ENCODE measurements around the gene EOLA2. TPM values are rescaled to one million over a fixed set of nuclear protein-coding genes. Genes with fewer than 3 reads are reported as not detected.
A peak's percentile ranks its signal among the peaks of the same experiment; 100 is the strongest.
"Not testable (repeated sequence)": the region's sequence is repeated elsewhere in the genome, so short reads cannot be mapped to it uniquely, and the experiment has no call there.

The EOLA2 gene
- total RNA-seq, 2 donors from 2014 or later = 31.0 to 42.3 TPM

DNA sequence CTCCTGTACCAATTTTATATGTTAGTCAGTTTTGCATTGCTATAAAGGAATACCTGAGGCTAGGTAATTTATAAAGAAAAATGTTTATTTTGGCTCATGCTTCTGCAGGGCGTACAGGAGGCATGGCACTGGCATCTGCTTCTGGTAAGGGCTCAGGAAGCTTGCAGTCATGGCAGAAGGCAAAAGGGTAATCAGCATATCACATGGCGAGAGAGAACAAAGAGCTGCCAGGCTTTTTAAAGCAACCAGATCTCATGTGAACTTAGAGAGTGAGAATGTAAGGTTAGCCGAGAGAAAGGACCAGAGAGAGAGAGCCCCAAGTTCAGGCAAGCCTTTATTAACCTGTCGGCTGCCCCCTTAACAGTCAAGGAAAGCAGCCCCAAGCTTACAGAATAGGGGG lies 14.5 kb downstream of the EOLA2 start:
- not testable (repeated sequence) for H3K4me3 Mint-ChIP-seq; H3K27me3 Mint-ChIP-seq; H3K27ac Mint-ChIP-seq; ATAC-seq (replicated peaks); H3K4me1 Mint-ChIP-seq; H3K9me3 Mint-ChIP-seq; H3K36me3 Mint-ChIP-seq (ENCODE audit: low read depth)

DNA sequence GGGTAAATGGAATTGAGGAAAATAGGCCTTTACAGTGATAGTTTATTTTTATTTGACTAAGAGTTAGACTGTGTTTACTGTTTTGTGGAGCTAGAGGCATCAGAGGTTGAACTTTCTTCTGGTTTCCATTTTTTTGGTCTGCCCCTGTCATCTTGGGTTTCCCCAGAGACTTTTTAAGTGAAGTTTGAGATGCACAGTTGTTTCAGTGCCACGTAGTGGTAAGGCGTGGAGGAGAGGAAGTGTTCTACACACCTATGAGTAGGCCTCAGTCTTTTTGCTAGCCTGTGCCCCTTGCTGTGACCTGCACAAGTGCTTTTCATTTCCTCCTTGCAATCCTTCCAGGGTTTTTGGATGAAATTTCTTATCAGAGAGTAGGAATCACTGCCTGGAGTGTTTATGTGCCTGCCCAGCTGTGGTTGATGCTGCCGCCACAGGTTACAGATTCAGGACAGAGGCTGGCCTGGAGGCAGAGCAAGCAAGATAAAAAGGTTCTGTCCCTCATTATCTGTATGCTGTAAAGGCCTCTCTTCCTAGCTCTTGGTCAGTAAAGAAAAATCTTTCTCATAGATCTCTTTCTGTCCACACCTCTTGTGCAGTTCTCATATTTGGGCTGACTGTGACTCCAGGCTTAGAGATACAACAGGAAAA lies 21.4 kb downstream of the EOLA2 start:
- no peak overlapping the region for H3K4me3 Mint-ChIP-seq
- no peaks in the 10 kb centered on the region for H3K9me3 Mint-ChIP-seq
- no peaks in the 10 kb centered on the region for H3K4me1 Mint-ChIP-seq
- H3K27me3 Mint-ChIP-seq = no peaks in the 10 kb centered on the region
- H3K36me3 Mint-ChIP-seq (ENCODE audit: low read depth) = no peaks in the 10 kb centered on the region
- no peak overlapping the region for H3K27ac Mint-ChIP-seq
- ATAC-seq (replicated peaks) = peak; percentile 87

DNA sequence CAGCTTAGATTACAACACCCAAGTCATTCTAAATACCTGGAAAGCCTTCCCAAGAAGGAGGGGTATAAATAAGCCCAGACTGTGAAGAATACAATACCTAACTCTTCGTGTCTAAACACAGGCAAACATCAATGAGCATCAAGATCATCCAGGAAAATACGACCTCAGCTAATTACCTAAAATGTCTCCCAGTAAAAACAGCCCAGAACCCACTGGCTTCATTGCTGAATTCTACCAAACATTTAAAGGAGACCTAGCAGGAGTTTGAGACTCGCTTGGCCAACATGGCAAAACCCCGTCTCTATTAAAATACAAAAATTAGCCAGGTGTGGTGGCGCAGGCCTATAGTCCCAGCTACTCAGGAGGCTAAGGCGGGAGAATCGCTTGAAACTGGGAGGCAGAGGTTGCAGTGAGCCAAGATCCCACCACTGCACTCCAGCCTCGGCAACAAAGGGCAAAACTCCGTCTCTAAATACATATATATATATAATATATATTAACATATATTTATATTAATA lies 28.1 kb downstream of the EOLA2 start:
- Mint-ChIP-seq H3K9me3 (peaks cover 4% of the 10 kb centered on the region), H3K4me3 (no peak overlapping the region), H3K27me3 (no peaks in the 10 kb centered on the region), H3K36me3 (ENCODE audit: low read depth) (no peaks in the 10 kb centered on the region), H3K4me1 (no peaks in the 10 kb centered on the region), H3K27ac (no peak overlapping the region)
- ATAC-seq (replicated peaks) = no peak

DNA sequence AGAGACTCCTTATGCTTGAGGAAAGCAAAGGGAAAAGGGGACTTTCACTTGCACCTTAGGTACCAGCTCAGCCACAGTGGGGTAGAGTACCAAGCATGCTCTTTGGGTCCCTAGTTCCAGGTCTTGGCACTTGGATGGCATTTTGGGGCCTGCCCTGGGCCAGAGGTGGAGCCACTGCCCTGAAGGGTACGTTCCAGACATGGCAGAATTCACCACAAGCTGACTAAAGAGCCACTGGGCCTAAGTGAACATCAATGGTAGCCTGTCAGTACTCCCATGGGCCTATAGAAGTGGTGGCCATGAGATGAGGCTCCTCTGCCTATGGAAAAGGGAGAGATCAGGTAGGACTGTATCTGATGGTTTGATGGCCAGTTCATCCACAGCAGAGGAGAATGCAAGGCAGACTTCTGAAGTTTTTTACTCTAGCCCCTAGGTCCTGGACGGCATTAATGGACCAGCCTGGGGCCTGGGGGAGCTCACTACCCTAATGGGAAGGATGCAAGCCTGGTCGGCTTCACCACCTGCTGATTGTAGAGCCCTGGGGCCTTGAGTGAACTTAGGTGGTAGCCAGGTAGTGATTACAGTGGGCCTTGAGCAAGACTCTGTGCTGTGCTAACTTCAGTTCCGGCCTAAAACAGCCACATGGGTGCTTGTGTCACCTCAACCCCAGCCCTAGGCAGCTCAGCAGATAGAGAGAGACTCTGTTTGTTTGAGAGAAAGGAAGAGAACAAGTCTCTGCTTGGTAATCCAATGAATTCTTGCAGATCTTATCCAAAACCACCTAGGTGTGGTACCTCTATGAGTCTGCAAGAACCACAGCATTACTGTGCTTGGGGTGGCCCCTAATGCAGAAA lies 28.7 kb downstream of the EOLA2 start:
- Mint-ChIP-seq H3K27ac (no peak overlapping the region), H3K4me3 (no peak overlapping the region), H3K4me1 (peaks cover under 1% of the 10 kb centered on the region), H3K9me3 (peaks cover 4% of the 10 kb centered on the region), H3K27me3 (peaks cover 4% of the 10 kb centered on the region), H3K36me3 (ENCODE audit: low read depth) (no peaks in the 10 kb centered on the region)
- ATAC-seq (replicated peaks) = peak; percentile 89

DNA sequence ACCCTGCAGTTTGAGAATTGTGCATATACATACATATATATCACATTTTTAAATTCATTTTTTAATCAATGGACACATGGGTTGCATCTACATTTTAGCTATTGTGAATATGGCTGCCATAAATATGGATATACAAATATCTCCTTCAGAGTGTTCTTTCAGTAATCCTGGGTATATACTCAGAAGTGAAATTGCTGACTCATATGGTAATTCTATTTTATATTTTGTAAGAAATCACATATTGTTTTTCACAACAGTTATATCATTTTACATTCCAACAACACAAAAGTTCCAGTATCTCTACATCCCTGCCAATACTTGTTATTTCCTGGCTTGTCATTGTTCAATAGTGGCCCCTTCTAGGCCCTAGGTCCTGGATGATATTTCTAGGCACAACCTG lies 29.6 kb downstream of the EOLA2 start:
- H3K27ac Mint-ChIP-seq = no peak overlapping the region
- ATAC-seq (replicated peaks) = no peak
- peaks cover 4% of the 10 kb centered on the region for H3K4me1 Mint-ChIP-seq
- H3K27me3 Mint-ChIP-seq = peaks cover 7% of the 10 kb centered on the region
- H3K9me3 Mint-ChIP-seq = peaks cover 4% of the 10 kb centered on the region
- no peak overlapping the region for H3K4me3 Mint-ChIP-seq
- no peaks in the 10 kb centered on the region for H3K36me3 Mint-ChIP-seq (ENCODE audit: low read depth)

DNA sequence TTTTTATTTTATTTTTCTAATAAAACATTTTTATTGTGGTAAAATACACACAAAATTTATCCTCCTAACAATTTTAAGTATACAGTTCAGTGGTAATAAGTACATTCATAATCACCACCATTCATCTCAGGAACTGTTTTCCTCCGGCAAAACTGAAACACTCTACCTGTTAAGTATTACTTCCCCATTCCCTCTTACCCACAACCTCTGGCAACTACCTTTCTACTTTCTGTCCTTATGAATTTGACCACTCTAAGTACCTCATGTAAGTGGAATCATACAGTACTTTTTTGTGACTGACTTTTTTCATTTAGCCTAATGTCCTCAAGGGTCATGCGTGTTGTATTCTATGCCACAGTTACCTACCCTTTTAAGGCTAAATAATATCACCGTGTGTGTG lies 30.0 kb downstream of the EOLA2 start:
- no peak for ATAC-seq (replicated peaks)
- peaks cover 7% of the 10 kb centered on the region for H3K27me3 Mint-ChIP-seq
- H3K36me3 Mint-ChIP-seq (ENCODE audit: low read depth) = no peaks in the 10 kb centered on the region
- H3K9me3 Mint-ChIP-seq = peaks cover 4% of the 10 kb centered on the region
- H3K4me3 Mint-ChIP-seq = no peak overlapping the region
- H3K4me1 Mint-ChIP-seq = peaks cover 4% of the 10 kb centered on the region
- H3K27ac Mint-ChIP-seq = no peak overlapping the region

DNA sequence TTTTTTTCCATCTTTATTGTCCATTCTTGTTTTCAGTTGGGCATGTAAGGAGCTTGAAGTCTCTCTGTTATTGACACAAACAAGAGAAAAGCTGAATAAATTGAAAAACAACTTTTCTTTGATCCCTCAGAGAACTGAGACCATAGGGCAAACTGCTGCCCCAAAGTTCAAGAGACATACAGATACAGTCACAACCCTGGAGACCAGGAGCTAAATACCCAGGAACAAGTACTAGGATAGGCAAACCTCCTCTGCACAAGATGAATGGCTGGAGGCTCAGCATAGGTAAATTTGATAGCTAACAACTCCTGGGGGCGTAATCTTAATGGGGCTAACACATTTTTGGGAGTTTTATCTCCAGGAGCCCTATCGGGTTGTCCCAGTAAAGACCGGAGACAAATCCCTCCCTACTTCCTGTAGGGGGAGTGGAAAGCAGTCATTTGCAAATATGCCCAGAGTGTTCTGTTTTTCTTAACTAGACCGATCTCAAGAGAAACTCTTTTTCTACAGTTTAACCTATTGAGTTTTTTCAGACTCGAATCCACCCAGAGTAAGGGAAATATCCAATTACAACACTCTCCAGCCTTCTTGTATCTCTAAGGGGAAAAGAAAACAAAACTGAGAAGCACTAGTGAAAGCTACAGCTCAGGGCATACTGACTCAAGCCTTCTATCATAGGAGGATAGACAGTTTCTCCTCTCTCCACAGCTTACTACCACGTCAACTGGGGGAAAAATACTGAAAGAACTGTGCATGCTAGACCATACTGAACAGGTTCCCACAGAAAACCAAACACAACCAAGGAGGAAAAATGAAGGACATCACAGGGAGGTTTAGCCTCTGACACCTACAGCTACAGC lies 34.2 kb downstream of the EOLA2 start:
- ATAC-seq (replicated peaks) = peak; percentile 90
- Mint-ChIP-seq H3K27ac (peak overlapping the region; percentile 58), H3K4me1 (peaks cover 4% of the 10 kb centered on the region), H3K9me3 (peaks cover 4% of the 10 kb centered on the region), H3K27me3 (peaks cover 7% of the 10 kb centered on the region), H3K4me3 (peak overlapping the region; percentile 34), H3K36me3 (ENCODE audit: low read depth) (no peaks in the 10 kb centered on the region)

DNA sequence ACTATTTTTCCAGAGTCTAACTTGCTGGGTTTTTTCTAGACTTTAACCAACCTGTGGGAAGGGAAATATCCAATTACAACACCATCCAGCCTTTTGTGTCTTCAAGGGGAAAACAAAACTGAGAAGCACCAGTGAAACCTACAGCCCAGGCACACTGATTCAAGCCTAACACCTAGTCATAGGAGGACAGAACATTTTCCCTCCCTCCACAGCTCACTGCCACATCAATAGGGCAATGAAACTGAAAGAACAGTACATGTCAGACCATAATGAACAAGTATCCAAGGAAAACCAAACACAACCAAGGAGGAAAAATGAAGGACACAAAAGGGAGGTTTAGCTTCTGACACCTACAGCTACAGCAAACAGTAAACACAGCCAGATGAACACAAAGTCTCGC lies 39.7 kb downstream of the EOLA2 start:
- Mint-ChIP-seq H3K4me1 (no peaks in the 10 kb centered on the region), H3K4me3 (no peak overlapping the region), H3K27me3 (no peaks in the 10 kb centered on the region), H3K36me3 (ENCODE audit: low read depth) (no peaks in the 10 kb centered on the region), H3K27ac (no peak overlapping the region), H3K9me3 (no peaks in the 10 kb centered on the region)
- peak; percentile 69 for ATAC-seq (replicated peaks)

DNA sequence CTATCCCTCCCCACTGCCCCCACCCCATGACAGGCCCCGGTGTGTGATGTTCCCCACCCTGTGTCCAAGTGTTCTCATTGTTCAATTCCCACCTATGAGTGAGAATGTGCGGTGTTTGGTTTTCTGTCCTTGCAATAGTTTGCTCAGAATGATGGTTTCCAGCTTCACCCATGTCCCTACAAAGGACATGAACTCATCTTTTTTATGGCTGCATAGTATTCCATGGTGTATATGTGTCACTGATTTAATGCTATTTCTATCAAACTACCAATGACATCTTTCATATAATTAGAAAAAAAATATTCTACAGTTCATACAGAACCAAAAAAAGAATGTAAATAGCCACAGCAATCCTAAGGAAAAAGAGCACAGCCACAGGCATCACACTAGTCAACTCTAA lies 47.5 kb downstream of the EOLA2 start:
- not testable (repeated sequence) for H3K36me3 Mint-ChIP-seq (ENCODE audit: low read depth); H3K4me1 Mint-ChIP-seq; H3K27ac Mint-ChIP-seq; H3K27me3 Mint-ChIP-seq; H3K4me3 Mint-ChIP-seq; H3K9me3 Mint-ChIP-seq; ATAC-seq (replicated peaks)

Other genes starting within 250 kb of the EOLA2 start
- not detected for gene MAGEA11, start 226.4 kb downstream of the EOLA2 start, total RNA-seq
- under 1 TPM; 0.50 to 0.56 TPM for gene HSFX1, start 164.4 kb downstream of the EOLA2 start, total RNA-seq
- not detected for gene MAGEA9, start 156.6 kb downstream of the EOLA2 start, total RNA-seq
- not detected for gene MAGEA8, start 57.3 kb downstream of the EOLA2 start, total RNA-seq
- not detected for gene HSFX4, start 8.9 kb downstream of the EOLA2 start, total RNA-seq